SK-N-SH treated with all-trans-retinoic acid at 6 μM for 48 hours (cell line): Measurements from ENCODE around the gene USP13.

Experiments
- ARNTL ChIP-seq: fragments of 450-650 bp; formaldehyde crosslinking; IDR thresholded peaks from 2 replicates; pipeline ENCODE4 v1.5.0; 2020; ENCODE audit warnings: low read depth, mild to moderate bottlenecking, moderate library complexity, borderline replicate concordance
- CREB5 ChIP-seq: fragments of 250-450 bp; sonication (Bioruptor Pico); IDR thresholded peaks from 2 replicates; pipeline ENCODE4 v1.5.1; 2020; ENCODE audit warnings: low read depth, mild to moderate bottlenecking, moderate library complexity
- CSDC2 ChIP-seq: fragments of 250-450 bp; sonication (Bioruptor Pico); IDR thresholded peaks from 2 replicates; pipeline ENCODE4 v1.5.0; 2020; ENCODE audit warnings: mild to moderate bottlenecking, moderate library complexity
- CSRNP3 ChIP-seq: fragments of 250-450 bp; sonication (Bioruptor Pico); IDR thresholded peaks from 2 replicates; pipeline ENCODE4 v1.5.1; 2021; ENCODE audit warnings: mild to moderate bottlenecking, moderate library complexity
- OSR1 ChIP-seq: fragments of 250-450 bp; sonication (Bioruptor Pico); IDR thresholded peaks from 2 replicates; pipeline ENCODE4 v1.8.0; 2022; ENCODE audit warnings: moderate library complexity, mild to moderate bottlenecking, inconsistent platforms
- PATZ1 ChIP-seq: fragments of 250-450 bp; sonication (Bioruptor Pico); IDR thresholded peaks from 2 replicates; pipeline ENCODE4 v1.8.0; 2020; ENCODE audit warnings: mild to moderate bottlenecking, moderate library complexity, borderline replicate concordance
- POU6F1 ChIP-seq: fragments of 250-450 bp; sonication (Bioruptor Pico); IDR thresholded peaks from 2 replicates; pipeline ENCODE4 v1.8.0; 2021; ENCODE audit warnings: low read depth, mild to moderate bottlenecking, moderate library complexity, borderline replicate concordance
- PPARA ChIP-seq: fragments of 250-450 bp; sonication (Bioruptor Pico); IDR thresholded peaks from 2 replicates; pipeline ENCODE4 v1.5.0; 2020; ENCODE audit warnings: mild to moderate bottlenecking, borderline replicate concordance
- RARB ChIP-seq: fragments of 250-450 bp; sonication (Bioruptor Pico); IDR thresholded peaks from 2 replicates; pipeline ENCODE4 v1.8.0; 2021; ENCODE audit warnings: mild to moderate bottlenecking, moderate library complexity
- TSHZ2 ChIP-seq: fragments of 250-450 bp; sonication (Bioruptor Pico); IDR thresholded peaks from 2 replicates; pipeline ENCODE4 v1.5.0; 2020; ENCODE audit warnings: mild to moderate bottlenecking, moderate library complexity
- ZC3H10 ChIP-seq: fragments of 250-450 bp; sonication (Bioruptor Pico); IDR thresholded peaks from 2 replicates; pipeline ENCODE4 v1.5.1; 2021; ENCODE audit warnings: mild to moderate bottlenecking, moderate library complexity
- ZFP3 ChIP-seq: fragments of 250-450 bp; sonication (Bioruptor Pico); IDR thresholded peaks from 2 replicates; pipeline ENCODE4 v1.5.0; 2020; ENCODE audit warnings: mild to moderate bottlenecking, moderate library complexity
- ZFP30 ChIP-seq: fragments of 450-650 bp; formaldehyde crosslinking; IDR thresholded peaks from 2 replicates; pipeline ENCODE4 v1.5.0; 2022; ENCODE audit warnings: mild to moderate bottlenecking, moderate library complexity
- ZNF8 ChIP-seq: fragments of 450-650 bp; formaldehyde crosslinking; IDR thresholded peaks from 2 replicates; pipeline ENCODE4 v1.5.0; 2020; ENCODE audit warnings: mild to moderate bottlenecking, moderate library complexity

GRCh38 chr3:179658606-179659005 is 5.8 kb downstream of the USP13 start:
- TF ChIP-seq PPARA (CRISPR knock-in tag) (no peak), RARB (CRISPR knock-in tag) (no peak), CSDC2 (CRISPR knock-in tag) (no peak), ZC3H10 (CRISPR knock-in tag) (no peak), OSR1 (no peak), ZFP30 (no peak), ARNTL (no peak), PATZ1 (CRISPR knock-in tag) (no peak), ZFP3 (CRISPR knock-in tag) (no peak), CREB5 (CRISPR knock-in tag) (no peak), TSHZ2 (CRISPR knock-in tag) (no peak), POU6F1 (CRISPR knock-in tag) (no peak), CSRNP3 (CRISPR knock-in tag) (no peak), ZNF8 (CRISPR knock-in tag) (no peak)
